SK-N-SH (cell line): ENCODE measurements around the gene POLR2J.

Experiments
- CHD2 ChIP-seq: fragments of 150-350 bp; IDR thresholded peaks from 2 replicates; pipeline ENCODE4 v1.6.1; 2018; ENCODE audit warnings: low read length; ENCODE audit not compliant: partially characterized antibody
- CTCF ChIP-seq: fragments of 200-600 bp; sonication (generic); IDR thresholded peaks from 2 replicates; pipeline ENCODE4 v1.6.1; 2017; ENCODE audit warnings: antibody characterized with exemption, mild to moderate bottlenecking, moderate library complexity
- EP300 ChIP-seq, 2 experiments: IDR thresholded peaks; 2 replicates each; pipeline versions ENCODE4 v1.4.0 to v1.6.1; 2012; ENCODE audit warnings: borderline replicate concordance in 1 of 2, low read depth in 1 of 2, low read length in 1 of 2
- FOSL2 ChIP-seq: IDR thresholded peaks from 2 replicates; pipeline ENCODE4 v1.4.0; 2012; ENCODE audit warnings: low read depth, mild to moderate bottlenecking, moderate library complexity, borderline replicate concordance
- PBX3 ChIP-seq: IDR thresholded peaks from 2 replicates; pipeline ENCODE4; 2012
- RFX5 ChIP-seq: IDR thresholded peaks from 2 replicates; pipeline ENCODE4 v1.6.1; 2012; ENCODE audit warnings: mild to moderate bottlenecking, improper control_type of control experiment, low read length
- USF1 ChIP-seq: IDR thresholded peaks from 2 replicates; pipeline ENCODE4 v1.4.0; 2012; ENCODE audit warnings: low read depth, borderline replicate concordance

GRCh38 chr7:102473271-102473991, 5.3 kb downstream of the POLR2J start:
- no peak for TF ChIP-seq CTCF
- no peak for TF ChIP-seq CHD2
- TF ChIP-seq RFX5: no peak
- no peak for TF ChIP-seq USF1
- TF ChIP-seq EP300 (IDR thresholded peaks at IDR 0.05; ENCODE audit: borderline replicate concordance in 1 of 2, low read depth in 1 of 2, low read length in 1 of 2): no peak
- TF ChIP-seq PBX3: no peak
- no peak for TF ChIP-seq FOSL2
